GM23338 (cell line): ENCODE measurements around the gene CAPN15. TPM values are rescaled to one million over a fixed set of nuclear protein-coding genes. Genes with fewer than 3 reads are reported as not detected.

Experiments
- ATAC-seq: fragments of 200-7000 bp; cut with Tn5 transposase; 3 replicates; pipeline ENCODE4 v1.9.1; 2020
- DNase-seq: peaks from one replicate; pipeline ENCODE4 v3.0.0-alpha.2; 2015; ENCODE audit warnings: low spot score
- H2AFZ ChIP-seq: fragments of 200-600 bp; sonication (generic); 2 replicates; pipeline ENCODE4 v1.8.0; 2016; ENCODE audit warnings: antibody characterized with exemption, mild to moderate bottlenecking, moderate library complexity
- H3F3A ChIP-seq: fragments of 200-600 bp; sonication (generic); replicated peaks from 2 replicates; pipeline ENCODE4 v1.8.0; 2017; ENCODE audit warnings: antibody characterized with exemption, mixed run types, low read depth
- H3K27ac ChIP-seq: fragments of 200-600 bp; sonication (generic); 2 replicates; pipeline ENCODE4 v1.6.1; 2016; ENCODE audit warnings: low read depth
- H3K27me3 ChIP-seq: fragments of 200-600 bp; sonication (generic); 2 replicates; pipeline ENCODE4 v1.8.0; 2016; ENCODE audit warnings: mild to moderate bottlenecking, mixed run types, moderate library complexity; ENCODE audit not compliant: insufficient read depth
- H3K36me3 ChIP-seq: fragments of 200-600 bp; sonication (generic); 2 replicates; pipeline ENCODE4 v1.8.0; 2016; ENCODE audit warnings: mild to moderate bottlenecking; ENCODE audit not compliant: insufficient read depth
- H3K4me1 ChIP-seq: fragments of 200-600 bp; sonication (generic); 2 replicates; pipeline ENCODE4 v1.8.0; 2016; ENCODE audit warnings: mild to moderate bottlenecking, moderate library complexity; ENCODE audit not compliant: insufficient read depth
- H3K4me2 ChIP-seq: fragments of 200-600 bp; sonication (generic); 2 replicates; pipeline ENCODE4 v1.7.1; 2017; ENCODE audit warnings: mixed run types
- H3K4me3 ChIP-seq: fragments of 200-600 bp; sonication (generic); 2 replicates; pipeline ENCODE4 v1.6.1; 2016; ENCODE audit warnings: mixed run types
- H3K79me2 ChIP-seq: fragments of 200-600 bp; sonication (generic); replicated peaks from 2 replicates; pipeline ENCODE4 v1.8.0; 2017; ENCODE audit warnings: mild to moderate bottlenecking; ENCODE audit not compliant: insufficient read depth
- H3K9me2 ChIP-seq: fragments of 200-600 bp; sonication (generic); 2 replicates; pipeline ENCODE4 v1.8.0; 2017; ENCODE audit not compliant: insufficient read depth
- H4K20me1 ChIP-seq: fragments of 200-600 bp; sonication (generic); replicated peaks from 2 replicates; pipeline ENCODE4 v1.8.0; 2017; ENCODE audit warnings: mild to moderate bottlenecking; ENCODE audit not compliant: insufficient read depth
- H3K27ac Mint-ChIP-seq: 2 replicates; pipeline ENCODE4 v1.8.0; 2020; ENCODE audit warnings: inconsistent platforms, mild to moderate bottlenecking, moderate library complexity, mixed read lengths
- H3K27me3 Mint-ChIP-seq: 3 replicates; pipeline ENCODE4 v1.8.0; 2022; ENCODE audit warnings: low read depth, mild to moderate bottlenecking, moderate library complexity, mixed read lengths, inconsistent platforms; ENCODE audit not compliant: insufficient read depth, poor library complexity
- H3K36me3 Mint-ChIP-seq: 3 replicates; pipeline ENCODE4 v1.8.0; 2021; ENCODE audit warnings: low read depth, mild to moderate bottlenecking, inconsistent platforms, moderate library complexity, mixed read lengths
- H3K4me1 Mint-ChIP-seq: 3 replicates; pipeline ENCODE4 v1.8.0; 2020; ENCODE audit warnings: mild to moderate bottlenecking, inconsistent platforms, mixed read lengths
- H3K4me3 Mint-ChIP-seq: 3 replicates; pipeline ENCODE4 v1.8.0; 2021; ENCODE audit warnings: moderate library complexity, mild to moderate bottlenecking, inconsistent platforms, mixed read lengths
- H3K9me3 Mint-ChIP-seq: 3 replicates; pipeline ENCODE4 v1.8.0; 2020; ENCODE audit warnings: moderate library complexity, mild to moderate bottlenecking, inconsistent platforms, mixed read lengths
- CTCF ChIP-seq, 2 experiments: fragments of 200-600 bp in 1 of 2; sonication (generic) in 1 of 2; conservative IDR thresholded peaks; 2 replicates each; pipeline versions ENCODE4 v1.5.1 to v1.6.1; 2016 to 2017; ENCODE audit warnings: antibody characterized with exemption in 2 of 2, low read depth in 2 of 2, mild to moderate bottlenecking in 2 of 2, moderate library complexity in 1 of 2
- NANOG ChIP-seq: IDR thresholded peaks from 2 replicates; pipeline ENCODE4 v1.6.1; 2016; ENCODE audit warnings: antibody characterized with exemption, borderline replicate concordance
- REST ChIP-seq: IDR thresholded peaks from one replicate; pipeline ENCODE4 v1.6.1; 2018; ENCODE audit warnings: antibody characterized with exemption; ENCODE audit not compliant: unreplicated experiment
- STAT1 ChIP-seq: IDR thresholded peaks from one replicate; pipeline ENCODE4 v1.6.1; 2016; ENCODE audit warnings: antibody characterized with exemption; ENCODE audit not compliant: unreplicated experiment
- ZNF114 ChIP-seq: fragments of 250-450 bp; sonication (Bioruptor Pico); IDR thresholded peaks from 2 replicates; pipeline ENCODE4 v1.5.0; 2020; ENCODE audit warnings: mild to moderate bottlenecking, moderate library complexity
- ZNF462 ChIP-seq: fragments of 250-450 bp; sonication (Bioruptor Pico); IDR thresholded peaks from 2 replicates; pipeline ENCODE4 v1.5.0; 2020; ENCODE audit warnings: mild to moderate bottlenecking, moderate library complexity
- polyA plus RNA-seq: library from polyadenylated mRNA; unstranded; fragments of >200 nt; fragmentation: Nextera tagmentation; extraction: Ambion mirVana; gene quantifications from 2 replicates; pipeline ENCODE4 v1.2.1, GENCODE V29; 2016
- total RNA-seq: library from RNA; depleted of rRNA; stranded (reverse); fragments of >200 nt; shearing (Covaris generic); gene quantifications from 2 replicates; pipeline ENCODE4 v1.2.3, GENCODE V29; 2014

Gene CAPN15
- total and polyA plus RNA-seq, 2 experiments from 2014 or later: 27.3 to 164 TPM

GRCh38 chr16:510066-510825 is 17.3 kb upstream of the CAPN15 start:
- H3K4me3 Mint-ChIP-seq: no peak overlapping the region
- Histone ChIP-seq H3F3A (0 out of 2 replicates have a peak, but pooled peaks cover 3% of the 10 kb centered on the region), H3K36me3 (no peaks in the 10 kb centered on the region), H3K27ac (no peak overlapping the region), H3K4me2 (no peak overlapping the region), H2AFZ (no peak overlapping the region), H3K9me2 (no peaks in the 10 kb centered on the region), H3K4me3 (no peak overlapping the region), H4K20me1 (no peaks in the 10 kb centered on the region), H3K79me2 (no peaks in the 10 kb centered on the region), H3K27me3 (no peaks in the 10 kb centered on the region), H3K4me1 (no peaks in the 10 kb centered on the region)
- peaks cover 8% of the 10 kb centered on the region; the same call in 2 of the 3 replicates for H3K36me3 Mint-ChIP-seq
- no peaks in the 10 kb centered on the region; the same call in 2 of the 3 replicates for H3K4me1 Mint-ChIP-seq
- no peak overlapping the region for H3K27ac Mint-ChIP-seq
- H3K27me3 Mint-ChIP-seq: peaks cover 8% of the 10 kb centered on the region
- DNase-seq (no peak), ATAC-seq (no peak)
- H3K9me3 Mint-ChIP-seq: no peaks in the 10 kb centered on the region
- TF ChIP-seq CTCF (conservative IDR thresholded peaks at IDR 0.05; ENCODE audit: low read depth in 2 of 2): no peak
- TF ChIP-seq ZNF114 (CRISPR knock-in tag): no peak
- TF ChIP-seq ZNF462 (CRISPR knock-in tag): no peak
- TF ChIP-seq NANOG: no peak
- TF ChIP-seq STAT1: no peak
- no peak for TF ChIP-seq REST
